Effector memory CD8-positive, alpha-beta T cell (primary cell): ENCODE data around the gene ARPC1A.
"Not testable (repeated sequence)": the region's sequence is repeated elsewhere in the genome, so short reads cannot be mapped to it uniquely, and the experiment has no call there.

Source experiments
- ATAC-seq: fragments of 150-1000 bp; cut with Tn5 transposase; replicated peaks from 2 replicates; pipeline ENCODE4 v1.10.0; 2021; ENCODE audit warnings: mild to moderate bottlenecking, moderate library complexity
- DNase-seq, 3 experiments: peaks; one replicate each; pipeline ENCODE4 v3.0.0; 2021
- H3K27ac Mint-ChIP-seq, 2 donors: one replicate each; pipeline ENCODE4 v1.8.0; 2022; ENCODE audit warnings: mild to moderate bottlenecking in 2 of 2, mixed read lengths in 2 of 2, moderate library complexity in 2 of 2
- H3K27me3 Mint-ChIP-seq, 2 donors: one replicate each; pipeline ENCODE4 v1.8.0; 2022; ENCODE audit warnings: mixed read lengths in 2 of 2
- H3K36me3 Mint-ChIP-seq: one replicate; pipeline ENCODE4 v1.8.0; 2022; ENCODE audit warnings: mild to moderate bottlenecking, moderate library complexity, mixed read lengths; ENCODE audit not compliant: insufficient read depth
- H3K4me1 Mint-ChIP-seq, 2 donors: one replicate each; pipeline ENCODE4 v1.8.0; 2022; ENCODE audit warnings: low read depth in 2 of 2, mixed read lengths in 2 of 2
- H3K4me3 Mint-ChIP-seq, 2 donors: one replicate each; pipeline ENCODE4 v1.8.0; 2022; ENCODE audit warnings: mild to moderate bottlenecking in 2 of 2, mixed read lengths in 2 of 2, moderate library complexity in 2 of 2
- H3K9me3 Mint-ChIP-seq, 2 donors: one replicate each; pipeline ENCODE4 v1.8.0; 2022; ENCODE audit warnings: mixed read lengths in 2 of 2

The ARPC1A gene

DNA sequence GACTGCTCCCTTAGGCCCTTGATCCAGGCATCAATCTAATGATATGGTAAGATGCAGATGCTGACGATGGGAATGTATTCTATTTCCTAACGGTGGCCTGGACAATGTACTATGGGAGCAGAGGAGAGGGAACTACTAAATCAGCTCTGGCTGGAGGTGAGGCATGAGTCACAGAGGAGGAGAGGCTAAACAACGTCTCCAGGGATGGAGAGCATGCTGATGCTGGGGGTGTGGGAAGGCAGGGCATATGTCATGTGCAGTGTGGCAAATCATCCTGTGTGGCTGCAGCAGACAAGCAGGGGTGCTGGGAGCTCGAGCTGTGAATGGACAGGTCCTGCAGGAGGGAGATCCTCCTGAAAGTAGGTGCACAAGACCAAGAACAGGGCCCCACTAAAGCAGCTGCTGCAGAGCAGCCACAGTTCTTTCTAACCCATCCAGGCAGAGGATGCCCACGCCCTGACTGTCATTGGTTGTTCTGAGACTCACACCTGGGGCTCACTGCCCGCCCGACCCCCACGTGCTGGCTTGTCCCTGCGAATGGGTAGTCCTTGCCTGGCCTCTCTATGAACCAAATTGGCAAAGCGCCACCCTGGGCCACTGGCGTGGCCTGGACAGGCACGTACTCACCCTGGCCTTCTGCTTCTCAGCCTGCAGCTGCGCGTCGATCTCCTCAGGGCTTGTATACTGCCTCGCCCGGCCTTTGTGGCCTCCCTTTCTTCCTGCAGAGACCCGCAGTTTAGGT is 78.7 kb downstream of the ARPC1A start:
- peak overlapping the region; percentile 25 to 46 for H3K4me3 Mint-ChIP-seq
- peak overlapping the region; percentile 1 to 83 for H3K27ac Mint-ChIP-seq
- H3K4me1 Mint-ChIP-seq = peaks cover 40 to 41% of the 10 kb centered on the region in 2 donors
- peaks cover 63% of the 10 kb centered on the region for H3K36me3 Mint-ChIP-seq
- H3K9me3 Mint-ChIP-seq = no peaks in the 10 kb centered on the region
- ATAC-seq = no peak
- no peaks in the 10 kb centered on the region for H3K27me3 Mint-ChIP-seq
- no peak for DNase-seq

DNA sequence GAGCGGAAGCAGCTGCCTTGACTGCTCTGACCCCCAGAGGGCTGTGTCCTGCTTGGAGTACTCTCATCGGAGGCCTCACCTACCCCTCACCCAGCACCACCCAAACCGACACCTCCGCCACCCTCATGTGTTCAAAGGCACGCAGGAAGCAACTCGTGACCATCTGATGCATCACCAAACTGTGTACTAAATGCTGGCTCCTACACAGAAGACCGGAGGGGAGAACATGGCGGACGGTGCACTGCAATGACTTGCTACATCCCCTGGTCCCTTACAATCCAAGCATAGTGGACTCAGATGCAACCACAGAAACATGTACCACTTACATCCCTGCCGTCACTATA is 79.3 kb downstream of the ARPC1A start:
- ATAC-seq = no peak
- no peaks in the 10 kb centered on the region for H3K9me3 Mint-ChIP-seq
- no peaks in the 10 kb centered on the region for H3K27me3 Mint-ChIP-seq
- H3K36me3 Mint-ChIP-seq = peaks cover 64% of the 10 kb centered on the region
- H3K4me3 Mint-ChIP-seq = peak overlapping the region; percentile 25 to 46
- H3K27ac Mint-ChIP-seq = peak overlapping the region; percentile 1 to 83
- peaks cover 45% of the 10 kb centered on the region in 2 donors for H3K4me1 Mint-ChIP-seq
- DNase-seq = peak in 1 of 3 experiments; percentile 7

DNA sequence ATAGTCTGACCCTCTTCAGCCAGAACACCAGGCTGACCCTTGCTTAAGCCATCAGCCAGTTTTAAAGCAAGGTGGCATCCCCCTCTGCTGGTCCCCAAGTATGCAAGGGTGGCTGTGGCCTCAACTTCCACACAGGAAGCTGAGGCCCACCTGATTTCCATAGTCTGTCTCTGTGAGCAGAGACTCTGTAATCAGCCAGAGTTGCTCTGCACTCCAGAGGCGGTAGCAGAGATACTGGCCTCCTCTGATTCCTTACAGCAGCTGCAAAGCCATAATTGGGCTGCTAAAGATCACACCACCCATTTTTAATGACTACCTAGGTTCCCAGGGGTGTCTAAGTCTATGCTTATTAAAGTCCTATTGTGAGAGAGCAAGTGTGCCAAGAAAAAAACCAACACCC is 80.9 kb downstream of the ARPC1A start:
- Mint-ChIP-seq H3K9me3 (no peaks in the 10 kb centered on the region), H3K27ac (peak overlapping the region; percentile 95 to 99), H3K36me3 (peaks cover 68% of the 10 kb centered on the region), H3K4me3 (peak overlapping the region; percentile 31 to 99), H3K27me3 (no peaks in the 10 kb centered on the region), H3K4me1 (peaks cover 51 to 53% of the 10 kb centered on the region in 2 donors)
- ATAC-seq (no peak), DNase-seq (no peak)

DNA sequence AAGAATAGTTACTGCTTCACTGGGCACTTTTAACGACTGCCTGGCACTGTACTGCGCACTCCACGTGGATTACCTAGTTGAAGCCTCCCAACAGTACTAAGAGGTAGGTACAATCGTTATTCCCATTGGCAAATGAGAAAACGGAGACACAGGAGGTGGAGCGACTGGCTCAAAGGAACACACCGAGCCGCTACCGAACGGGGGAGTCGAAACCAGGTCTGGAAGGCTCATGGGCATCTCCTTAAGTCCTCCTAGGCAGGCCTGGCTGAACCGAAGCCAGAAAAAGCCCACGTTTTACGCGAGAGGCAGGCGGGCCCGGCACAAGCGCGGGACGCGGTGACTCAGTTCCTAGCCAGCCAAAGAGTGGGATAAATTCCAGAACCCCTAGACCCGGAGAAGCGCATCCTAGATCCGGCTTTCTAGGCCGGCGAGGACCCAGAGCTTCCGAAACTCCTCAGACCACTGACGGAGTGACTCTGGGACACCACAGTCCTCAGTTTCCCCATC is 82.2 kb downstream of the ARPC1A start:
- Mint-ChIP-seq H3K27ac (peak overlapping the region; percentile 95 to 99), H3K4me3 (peak overlapping the region; percentile 94 to 99), H3K4me1 (peaks cover 51% of the 10 kb centered on the region in 2 donors), H3K9me3 (no peaks in the 10 kb centered on the region), H3K27me3 (no peaks in the 10 kb centered on the region), H3K36me3 (peaks cover 68% of the 10 kb centered on the region)
- DNase-seq (peak; percentile 9 to 22 (median 21)), ATAC-seq (peak; percentile 19)

DNA sequence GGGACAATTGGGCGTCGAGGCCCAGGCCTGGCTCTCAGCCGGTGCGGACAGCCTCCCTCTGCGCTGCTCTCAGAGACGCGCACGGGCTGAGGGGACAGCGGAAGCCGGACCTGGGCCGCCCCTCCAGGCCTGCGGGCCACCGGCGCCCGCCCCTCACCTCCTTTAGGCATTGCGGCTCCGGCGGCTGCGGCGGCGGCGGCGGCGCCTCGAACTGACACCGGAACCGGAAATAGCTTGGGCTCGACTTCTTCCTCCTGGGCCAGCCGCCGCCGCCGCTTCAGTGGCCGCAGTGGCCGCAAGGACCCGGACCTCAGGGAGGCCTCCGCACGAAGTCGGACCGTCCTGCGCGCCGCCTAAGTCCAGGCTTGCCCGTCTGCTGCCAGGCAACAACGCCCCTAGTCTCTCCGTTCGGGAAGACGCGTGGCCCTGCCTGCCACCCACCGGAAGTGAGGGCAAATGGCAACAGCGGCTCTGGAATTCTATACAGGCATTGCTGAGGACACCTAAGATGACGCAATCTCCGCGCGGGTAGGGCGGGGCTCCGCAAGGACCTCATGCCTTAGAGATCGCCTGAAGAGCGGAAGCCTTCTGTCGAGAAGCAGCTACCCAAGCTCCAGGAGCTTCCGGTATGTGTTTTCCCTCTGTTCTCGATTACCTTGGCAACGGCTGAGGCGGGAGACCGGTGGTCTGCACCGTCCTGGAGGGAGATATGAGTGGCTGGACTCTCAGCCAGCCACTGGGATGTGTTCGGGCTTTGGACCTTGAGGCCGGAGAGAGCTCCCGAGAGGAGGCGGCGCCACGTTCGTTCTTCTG is 82.9 kb downstream of the ARPC1A start, which contains the start of the genes BUD31 and PDAP1:
Gene BUD31, plus strand, starts transcription at position 591 of the 813 bp plus-strand sequence. CDS start 2,124 bp downstream, outside the sequence.
Gene PDAP1, minus strand, starts transcription at position 219 of the 813 bp plus-strand sequence. Its CDS starts 49 bp downstream, at position 170.
- peaks cover 48 to 50% of the 10 kb centered on the region in 2 donors for H3K4me1 Mint-ChIP-seq
- peak within 1 kb of the TSS; percentile 95 to 99 for H3K27ac Mint-ChIP-seq

DNA sequence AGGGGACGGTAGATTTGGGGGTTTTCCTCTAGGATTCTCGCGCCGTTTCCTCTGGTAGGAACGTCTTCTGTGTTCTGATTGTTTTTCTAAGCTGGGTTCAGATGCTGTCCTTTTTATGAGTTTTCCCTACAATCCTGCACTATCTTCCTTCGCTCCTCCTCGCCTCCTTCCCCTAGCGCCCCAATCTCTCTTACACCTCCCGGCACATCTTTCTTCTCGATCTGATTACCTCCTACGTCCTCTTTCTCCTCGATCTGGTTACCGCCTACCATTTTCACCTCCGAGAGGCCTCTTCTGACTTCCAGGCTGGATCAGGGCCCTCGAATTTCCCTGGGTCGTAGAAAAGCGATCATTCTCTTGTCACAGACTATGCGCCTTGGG is 83.5 kb downstream of the ARPC1A start:
- Mint-ChIP-seq H3K27ac (peak overlapping the region; percentile 95 to 99), H3K27me3 (no peaks in the 10 kb centered on the region)

More for the DNA sequence above, 82.9 kb downstream of the ARPC1A start, which contains the start of the genes BUD31 and PDAP1:
- Mint-ChIP-seq H3K4me3 (peak within 1 kb of the TSS; percentile 94 to 99), H3K9me3 (no peaks in the 10 kb centered on the region), H3K27me3 (no peaks in the 10 kb centered on the region), H3K36me3 (peaks cover 69% of the 10 kb centered on the region)
- DNase-seq = peak; percentile 94 to 100 (median 96)
- ATAC-seq = peak; percentile 84

DNA sequence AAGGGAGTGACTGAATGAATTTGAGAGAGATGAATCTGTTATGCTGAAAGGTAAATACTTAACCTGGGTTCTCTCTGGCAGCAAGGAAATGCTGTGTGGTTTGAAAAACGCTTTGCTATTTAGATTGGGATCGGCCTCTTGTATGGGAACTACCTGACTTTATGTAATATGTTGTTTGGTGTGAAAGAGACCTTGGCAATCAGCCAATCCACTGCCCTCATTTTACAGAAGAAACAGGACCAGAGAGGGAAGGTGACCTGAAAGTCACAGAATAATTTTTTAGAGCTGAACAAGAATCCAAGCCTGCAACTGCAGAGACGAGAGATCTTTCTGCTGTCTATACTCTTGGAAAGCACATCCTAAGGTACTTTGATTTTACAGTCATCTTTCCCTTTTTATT is 84.1 kb downstream of the ARPC1A start:
- DNase-seq (no peak), ATAC-seq (no peak)
- H3K27ac Mint-ChIP-seq = peak overlapping the region; percentile 95 to 99
- peak overlapping the region; percentile 94 to 99 for H3K4me3 Mint-ChIP-seq
- peaks cover 42 to 43% of the 10 kb centered on the region in 2 donors for H3K4me1 Mint-ChIP-seq
- H3K36me3 Mint-ChIP-seq = peaks cover 78% of the 10 kb centered on the region
- H3K27me3 Mint-ChIP-seq = no peaks in the 10 kb centered on the region
- no peaks in the 10 kb centered on the region for H3K9me3 Mint-ChIP-seq

More for the DNA sequence above, 83.5 kb downstream of the ARPC1A start:
- H3K36me3 Mint-ChIP-seq = peaks cover 71% of the 10 kb centered on the region
- H3K9me3 Mint-ChIP-seq = no peaks in the 10 kb centered on the region
- peak; percentile 7 for ATAC-seq
- H3K4me3 Mint-ChIP-seq = peak overlapping the region; percentile 94 to 99
- H3K4me1 Mint-ChIP-seq = peaks cover 44 to 46% of the 10 kb centered on the region in 2 donors
- DNase-seq = no peak

DNA sequence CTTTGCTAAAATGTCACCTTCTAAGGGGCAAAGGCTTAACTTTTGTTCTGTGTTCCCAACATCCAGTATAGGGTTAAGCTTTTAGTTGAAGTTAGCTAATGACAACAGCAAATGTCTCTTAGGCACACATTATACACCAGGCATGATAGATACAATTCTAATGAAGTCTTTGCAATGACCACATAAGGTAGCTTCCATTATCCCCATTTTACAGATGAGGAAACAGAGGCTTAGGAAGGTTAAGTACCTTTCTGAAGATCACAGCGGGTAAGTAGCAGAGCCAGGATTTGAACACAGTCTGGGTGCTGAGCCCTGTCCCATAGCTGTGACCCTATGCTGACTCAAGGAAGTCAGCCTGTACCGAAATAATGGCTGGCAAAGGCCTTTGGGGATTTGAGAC is 84.9 kb downstream of the ARPC1A start:
- ATAC-seq (no peak), DNase-seq (no peak)
- H3K27me3 Mint-ChIP-seq = no peaks in the 10 kb centered on the region
- H3K36me3 Mint-ChIP-seq = peaks cover 81% of the 10 kb centered on the region
- no peaks in the 10 kb centered on the region for H3K9me3 Mint-ChIP-seq
- H3K4me3 Mint-ChIP-seq = peak overlapping the region; percentile 94 to 99
- peaks cover 42 to 43% of the 10 kb centered on the region in 2 donors for H3K4me1 Mint-ChIP-seq
- peak overlapping the region; percentile 95 to 99 for H3K27ac Mint-ChIP-seq

DNA sequence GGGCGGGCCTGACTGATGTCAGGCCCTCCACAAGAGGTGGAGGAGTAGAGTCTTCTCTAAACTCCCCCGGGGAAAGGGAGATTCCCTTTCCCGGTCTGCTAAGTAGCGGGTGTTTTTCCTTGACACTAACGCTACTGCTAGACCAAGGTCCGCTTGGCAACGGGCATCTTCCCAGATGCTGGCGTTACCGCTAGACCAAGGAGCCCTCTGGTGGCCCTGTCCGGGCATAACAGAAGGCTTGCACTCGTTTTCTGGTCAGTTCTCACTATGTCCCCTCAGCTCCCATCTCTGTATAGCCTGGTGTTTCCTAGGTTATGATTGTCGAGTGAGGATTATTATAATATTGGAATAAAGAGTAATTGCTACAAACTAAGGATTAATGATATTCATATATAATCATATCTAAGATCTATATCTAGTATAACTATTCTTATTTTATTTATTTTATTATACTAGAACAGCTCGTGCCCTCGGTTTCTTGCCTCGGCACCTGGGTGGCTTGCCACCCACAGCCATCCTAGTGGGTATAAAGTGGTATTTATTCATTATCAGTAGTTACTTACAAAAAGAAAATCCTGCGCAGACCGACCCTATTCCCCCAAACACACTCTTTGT is 89.9 kb downstream of the ARPC1A start:
- not testable (repeated sequence) for H3K4me3 Mint-ChIP-seq, H3K27me3 Mint-ChIP-seq, ATAC-seq, H3K9me3 Mint-ChIP-seq, DNase-seq
- peak overlapping the region; percentile 6 to 23 for H3K27ac Mint-ChIP-seq
- peaks cover 99% of the 10 kb centered on the region for H3K36me3 Mint-ChIP-seq
- peaks cover 9 to 11% of the 10 kb centered on the region in 2 donors for H3K4me1 Mint-ChIP-seq
